Epithelial cell of proximal tubule (primary cell): ENCODE data around the gene CD82. TPM values are rescaled to one million over a fixed set of nuclear protein-coding genes. Genes with fewer than 3 reads are reported as not detected.

Experiments used
- DNase-seq: peaks from one replicate; pipeline ENCODE4 v3.0.0-alpha.2; 2011; ENCODE audit warnings: low read depth
- H3K4me3 ChIP-seq: 2 replicates; pipeline ENCODE4 v1.5.1; 2011; ENCODE audit warnings: low read depth, mild to moderate bottlenecking, low read length
- CTCF ChIP-seq: conservative IDR thresholded peaks from 2 replicates; pipeline ENCODE4 v1.5.1; 2012; ENCODE audit warnings: low read depth, mild to moderate bottlenecking, low read length
- total RNA-seq: library from RNA; depleted of rRNA; stranded (reverse); fragments of >200 nt; gene quantifications from 2 replicates; pipeline ENCODE4 v1.2.3, GENCODE V29; 2015

Gene CD82
- total RNA-seq, 1 donor from 2014 or later, result 14.2 TPM

GRCh38 chr11:44568331-44568657, 2.8 kb downstream of the CD82 start:
- no peak overlapping the region for H3K4me3 ChIP-seq
- DNase-seq, result no peak
- no peak for TF ChIP-seq CTCF

- DNase-seq, result peak; percentile 79
- no peak overlapping the region for H3K4me3 ChIP-seq
- TF ChIP-seq CTCF, result no peak
Measured at GRCh38 chr11:44568658-44569473, 3.4 kb downstream of the CD82 start.

- H3K4me3 ChIP-seq, result no peak overlapping the region
- TF ChIP-seq CTCF, result no peak
- no peak for DNase-seq
Measured at GRCh38 chr11:44570411-44571155, 5.1 kb downstream of the CD82 start.

GRCh38 chr11:44571871-44572270, 6.4 kb downstream of the CD82 start:
- no peak overlapping the region for H3K4me3 ChIP-seq
- TF ChIP-seq CTCF, result no peak
- DNase-seq, result no peak

GRCh38 chr11:44572436-44572835, 7.0 kb downstream of the CD82 start:
- TF ChIP-seq CTCF, result no peak
- no peak overlapping the region for H3K4me3 ChIP-seq
- DNase-seq, result no peak

GRCh38 chr11:44572884-44573283, 7.4 kb downstream of the CD82 start:
- no peak overlapping the region for H3K4me3 ChIP-seq
- DNase-seq, result no peak
- no peak for TF ChIP-seq CTCF
